GM12878 (cell line): ENCODE results near the gene ADCY9. TPM values are rescaled to one million over a fixed set of nuclear protein-coding genes. Genes with fewer than 3 reads are reported as not detected.

Experiments used
- ATAC-seq: fragments of 200-7000 bp; cut with Tn5 transposase; 3 replicates; pipeline ENCODE4 v1.9.1; 2020; ENCODE audit warnings: mild to moderate bottlenecking, moderate library complexity
- BruUV-seq: library from RNA; stranded (reverse); fragments of 400-500 nt; replicated peaks from 2 replicates; lab custom pipeline; 2021; lab: Mats Ljungman, UMichigan
- CTCF ChIA-PET: fragments of 300-600 bp; sonication (Branson Sonifier 250); formaldehyde crosslinking; extraction: SDS; loops from one replicate; lab custom pipeline; 2021; ENCODE audit warnings: inconsistent platforms; lab: Yijun Ruan, JAX
- POLR2A ChIA-PET: fragments of 350-600 bp; formaldehyde crosslinking; extraction: SDS; loops from one replicate; lab custom pipeline; 2021; ENCODE audit warnings: inconsistent platforms; lab: Charles Lee
- RAD21 ChIA-PET: fragments of 300-600 bp; sonication (Branson Sonifier 250); formaldehyde crosslinking; loops from one replicate; lab custom pipeline; 2023; ENCODE audit warnings: antibody characterized with exemption; ENCODE audit not compliant: unreplicated experiment; lab: Charles Lee
- SMC1A ChIA-PET: fragments of 300-600 bp; sonication (Branson Sonifier 250); formaldehyde crosslinking; loops from one replicate; lab custom pipeline; 2023; ENCODE audit not compliant: unreplicated experiment, uncharacterized antibody; lab: Charles Lee
- DNase-seq: peaks from one replicate; pipeline ENCODE4 v3.0.0-alpha.2; 2011; ENCODE audit warnings: low read depth, low spot score
- FAIRE-seq: peaks from 3 replicates; lab custom pipeline; 2011; peaks lifted over from hg19 to GRCh38; lab: Jason Lieb, UNC
- H2AFZ ChIP-seq: 2 replicates; pipeline ENCODE4 v1.6.0; 2011; ENCODE audit warnings: low read depth, low read length, control low read depth; ENCODE audit not compliant: control insufficient read depth
- H3K27ac ChIP-seq: 2 replicates; pipeline ENCODE4 v1.5.1; 2011; ENCODE audit warnings: control low read depth; ENCODE audit not compliant: control insufficient read depth, insufficient read depth
- H3K27me3 ChIP-seq, 2 experiments: replicated peaks in 1 of 2; 2 replicates each; pipeline versions ENCODE4 v1.6.0 to v1.6.1; 2011; ENCODE audit warnings: low read length in 1 of 2; ENCODE audit not compliant: control insufficient read depth in 2 of 2, insufficient read depth in 2 of 2
- H3K36me3 ChIP-seq, 2 experiments: 2 replicates each; pipeline ENCODE4 v1.5.1; 2011; ENCODE audit warnings: low read length in 1 of 2; ENCODE audit not compliant: control insufficient read depth in 2 of 2, insufficient read depth in 2 of 2
- H3K4me1 ChIP-seq: 2 replicates; pipeline ENCODE4 v1.6.1; 2011; ENCODE audit warnings: mild to moderate bottlenecking, low read length, moderate library complexity, mixed read lengths; ENCODE audit not compliant: control insufficient read depth, insufficient read depth
- H3K4me2 ChIP-seq: 2 replicates; pipeline ENCODE4 v1.6.0; 2011; ENCODE audit warnings: control low read depth; ENCODE audit not compliant: control insufficient read depth, insufficient read depth
- H3K4me3 ChIP-seq: fragments of 200-600 bp; sonication (generic); 2 replicates; pipeline ENCODE4 v1.5.1; 2016
- H3K79me2 ChIP-seq: 2 replicates; pipeline ENCODE4 v1.6.0; 2011; ENCODE audit warnings: low read length; ENCODE audit not compliant: control insufficient read depth, insufficient read depth
- H3K9ac ChIP-seq: 2 replicates; pipeline ENCODE4 v1.8.0; 2011; ENCODE audit warnings: low read length, control low read depth, mixed read lengths; ENCODE audit not compliant: control insufficient read depth, insufficient read depth
- H3K9me3 ChIP-seq: replicated peaks from 3 replicates; pipeline ENCODE4 v1.5.1; 2011; ENCODE audit warnings: mild to moderate bottlenecking, low read length; ENCODE audit not compliant: control insufficient read depth, insufficient read depth
- H4K20me1 ChIP-seq: 2 replicates; pipeline ENCODE4 v1.6.0; 2011; ENCODE audit not compliant: control insufficient read depth, insufficient read depth
- BHLHE40 ChIP-seq, 2 experiments: fragments of 450-650 bp in 1 of 2; IDR thresholded peaks; 2 replicates each; pipeline ENCODE4 v1.6.1; 2011 to 2017; ENCODE audit warnings: low read depth in 2 of 2, borderline replicate concordance in 1 of 2, improper control_type of control experiment in 1 of 2, low read length in 1 of 2, mild to moderate bottlenecking in 1 of 2
- HDAC6 ChIP-seq: fragments of 200-600 bp; sonication (generic); IDR thresholded peaks from one replicate; pipeline ENCODE4 v1.8.0; 2017; ENCODE audit warnings: antibody characterized with exemption; ENCODE audit not compliant: unreplicated experiment
- IKZF2 ChIP-seq, 2 experiments: fragments of 450-650 bp; IDR thresholded peaks; 2 replicates each; pipeline ENCODE4 v1.6.1; 2017; ENCODE audit warnings: mild to moderate bottlenecking in 2 of 2, moderate library complexity in 2 of 2
- SPI1 ChIP-seq: IDR thresholded peaks from 2 replicates; pipeline ENCODE4 v1.6.1; 2011; ENCODE audit warnings: low read depth, mild to moderate bottlenecking, low read length, moderate library complexity, borderline replicate concordance; ENCODE audit not compliant: insufficient read depth
- WGBS: methylation state at CpG from one replicate; pipeline ENCODE4 v1.1.6; 2016; ENCODE audit warnings: low lambda C conversion rate; ENCODE audit not compliant: insufficient replicate concordance, insufficient coverage; ENCODE audit errors: missing lambda C conversion rate; 5-methylcytosine and 5-hydroxymethylcytosine counted together
- in situ Hi-C: fragments of 300-500 bp; cut with MboI; formaldehyde crosslinking; loops from 9 replicates; pipeline ENCODE4 v1.14.3; 2018; ENCODE audit warnings: mixed read lengths
- intact Hi-C: fragments of 100-400 bp; cut with micrococcal nuclease; formaldehyde crosslinking; loops from one replicate; pipeline ENCODE4 v1.14.2; 2022; ENCODE audit not compliant: unreplicated experiment
- polyA plus RNA-seq, 11 experiments: library from polyadenylated mRNA; depleted of rRNA in 4 of 11; unstranded in 6 of 11; stranded (reverse) in 5 of 11; fragments of >200 nt; fragmentation: Nextera tagmentation in 4 of 11; fragmentation: Illumina TruSeq in 1 of 11; extraction: Ambion mirVana in 4 of 11; extraction: Trizol in 1 of 11; gene quantifications; 1 replicate in 1 of 11; 2 replicates in 10 of 11; pipeline versions ENCODE4 v1.2.1 to v1.2.3, GENCODE V29; 2011 to 2016; ENCODE audit warnings: inconsistent platforms in 2 of 11, missing spikeins in 2 of 11, low read depth in 1 of 11
- total RNA-seq, 4 experiments: library from RNA; depleted of rRNA in 3 of 4; stranded (reverse); fragments of >200 nt in 3 of 4; fragmentation: Illumina TruSeq in 1 of 4; extraction: Trizol in 1 of 4; gene quantifications; 2 replicates each; pipeline versions ENCODE4 v1.2.1 to v1.2.3, GENCODE V29; 2013 to 2021
- TF ChIP-seq, protein P1 (sequence below): IDR thresholded peaks from 2 replicates; pipeline ENCODE4 v1.6.1; 2012; ENCODE audit warnings: improper control_type of control experiment, low read depth, low read length; ENCODE audit not compliant: insufficient replicate concordance
- TF ChIP-seq, protein P2 (sequence below): fragments of 450-650 bp; IDR thresholded peaks from 2 replicates; pipeline ENCODE4 v1.6.1; 2014; ENCODE audit warnings: mild to moderate bottlenecking
- TF ChIP-seq, protein P3 (sequence below): IDR thresholded peaks from 2 replicates; pipeline ENCODE4 v1.6.1; 2012; ENCODE audit warnings: low read length, inconsistent platforms

The ADCY9 gene
- total and polyA plus RNA-seq, 10 of the 15 experiments (the other 5 are each of a cell fraction or from before 2014, with no cell fraction given): 0.09 to 0.41 (median 0.15) TPM; not detected in 3

DNA sequence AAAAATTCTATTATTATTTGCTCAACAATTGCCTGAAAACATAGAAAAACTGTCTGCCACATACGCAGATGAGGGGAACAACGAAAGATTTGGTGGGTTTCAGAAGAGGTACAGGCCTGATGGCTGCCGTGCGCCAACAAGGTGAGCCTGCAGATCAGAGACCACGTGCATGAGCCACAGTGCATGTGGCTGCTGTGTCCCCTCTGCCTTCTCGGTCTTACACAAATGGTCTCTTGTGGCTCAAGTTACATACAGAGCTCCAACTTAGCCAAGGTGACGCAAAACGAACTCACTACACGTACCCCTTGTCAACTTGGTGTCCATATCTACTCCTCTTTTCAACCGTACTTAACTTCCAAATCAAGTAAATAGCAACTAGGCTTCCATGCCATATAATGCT, 82.3 kb downstream of the ADCY9 start (continued):
- TF ChIP-seq, protein P1, sequence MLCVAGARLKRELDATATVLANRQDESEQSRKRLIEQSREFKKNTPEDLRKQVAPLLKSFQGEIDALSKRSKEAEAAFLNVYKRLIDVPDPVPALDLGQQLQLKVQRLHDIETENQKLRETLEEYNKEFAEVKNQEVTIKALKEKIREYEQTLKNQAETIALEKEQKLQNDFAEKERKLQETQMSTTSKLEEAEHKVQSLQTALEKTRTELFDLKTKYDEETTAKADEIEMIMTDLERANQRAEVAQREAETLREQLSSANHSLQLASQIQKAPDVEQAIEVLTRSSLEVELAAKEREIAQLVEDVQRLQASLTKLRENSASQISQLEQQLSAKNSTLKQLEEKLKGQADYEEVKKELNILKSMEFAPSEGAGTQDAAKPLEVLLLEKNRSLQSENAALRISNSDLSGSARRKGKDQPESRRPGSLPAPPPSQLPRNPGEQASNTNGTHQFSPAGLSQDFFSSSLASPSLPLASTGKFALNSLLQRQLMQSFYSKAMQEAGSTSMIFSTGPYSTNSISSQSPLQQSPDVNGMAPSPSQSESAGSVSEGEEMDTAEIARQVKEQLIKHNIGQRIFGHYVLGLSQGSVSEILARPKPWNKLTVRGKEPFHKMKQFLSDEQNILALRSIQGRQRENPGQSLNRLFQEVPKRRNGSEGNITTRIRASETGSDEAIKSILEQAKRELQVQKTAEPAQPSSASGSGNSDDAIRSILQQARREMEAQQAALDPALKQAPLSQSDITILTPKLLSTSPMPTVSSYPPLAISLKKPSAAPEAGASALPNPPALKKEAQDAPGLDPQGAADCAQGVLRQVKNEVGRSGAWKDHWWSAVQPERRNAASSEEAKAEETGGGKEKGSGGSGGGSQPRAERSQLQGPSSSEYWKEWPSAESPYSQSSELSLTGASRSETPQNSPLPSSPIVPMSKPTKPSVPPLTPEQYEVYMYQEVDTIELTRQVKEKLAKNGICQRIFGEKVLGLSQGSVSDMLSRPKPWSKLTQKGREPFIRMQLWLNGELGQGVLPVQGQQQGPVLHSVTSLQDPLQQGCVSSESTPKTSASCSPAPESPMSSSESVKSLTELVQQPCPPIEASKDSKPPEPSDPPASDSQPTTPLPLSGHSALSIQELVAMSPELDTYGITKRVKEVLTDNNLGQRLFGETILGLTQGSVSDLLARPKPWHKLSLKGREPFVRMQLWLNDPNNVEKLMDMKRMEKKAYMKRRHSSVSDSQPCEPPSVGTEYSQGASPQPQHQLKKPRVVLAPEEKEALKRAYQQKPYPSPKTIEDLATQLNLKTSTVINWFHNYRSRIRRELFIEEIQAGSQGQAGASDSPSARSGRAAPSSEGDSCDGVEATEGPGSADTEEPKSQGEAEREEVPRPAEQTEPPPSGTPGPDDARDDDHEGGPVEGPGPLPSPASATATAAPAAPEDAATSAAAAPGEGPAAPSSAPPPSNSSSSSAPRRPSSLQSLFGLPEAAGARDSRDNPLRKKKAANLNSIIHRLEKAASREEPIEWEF: no peak
- TF ChIP-seq, protein P2, sequence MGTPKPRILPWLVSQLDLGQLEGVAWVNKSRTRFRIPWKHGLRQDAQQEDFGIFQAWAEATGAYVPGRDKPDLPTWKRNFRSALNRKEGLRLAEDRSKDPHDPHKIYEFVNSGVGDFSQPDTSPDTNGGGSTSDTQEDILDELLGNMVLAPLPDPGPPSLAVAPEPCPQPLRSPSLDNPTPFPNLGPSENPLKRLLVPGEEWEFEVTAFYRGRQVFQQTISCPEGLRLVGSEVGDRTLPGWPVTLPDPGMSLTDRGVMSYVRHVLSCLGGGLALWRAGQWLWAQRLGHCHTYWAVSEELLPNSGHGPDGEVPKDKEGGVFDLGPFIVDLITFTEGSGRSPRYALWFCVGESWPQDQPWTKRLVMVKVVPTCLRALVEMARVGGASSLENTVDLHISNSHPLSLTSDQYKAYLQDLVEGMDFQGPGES: no peak
- no peak for TF ChIP-seq IKZF2 (IDR thresholded peaks at IDR 0.05)

DNA sequence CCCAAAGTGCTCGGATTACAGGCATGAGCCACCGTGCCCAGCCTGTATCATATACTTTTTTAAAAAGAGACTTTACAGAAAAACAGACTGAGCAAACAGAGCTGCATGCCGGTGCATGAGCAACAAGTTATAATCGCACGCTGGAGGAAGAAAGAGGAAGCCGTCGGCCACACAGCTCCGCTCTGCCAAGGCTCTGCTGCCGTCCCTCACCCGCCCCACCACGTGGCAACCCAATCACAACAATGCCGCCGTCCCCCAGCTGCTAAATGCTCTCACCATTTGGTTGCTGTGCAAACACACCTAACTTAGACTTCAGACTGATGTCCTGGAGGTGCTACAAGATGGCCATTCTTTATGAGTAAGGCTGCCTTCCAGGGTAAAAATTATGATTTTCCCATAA, 83.5 kb downstream of the ADCY9 start:
- ChIA-PET POLR2A (interaction anchor here (0.6 kb wide), 1 partner anchor 58 kb away, joined by 3 read pairs; no protein-coding TSS in a partner anchor), CTCF (no interaction called here), RAD21 (no interaction called here), SMC1A (no interaction called here)
- in situ Hi-C loops (no loop called here), intact Hi-C loops (no loop called here)
- Histone ChIP-seq H3K4me3 (no peak overlapping the region), H3K27ac (no peak overlapping the region), H3K9me3 (no peaks in the 10 kb centered on the region), H3K9ac (no peak overlapping the region), H3K79me2 (no peaks in the 10 kb centered on the region), H3K4me2 (no peak overlapping the region), H3K4me1 (no peaks in the 10 kb centered on the region), H3K36me3 (no peaks in the 10 kb centered on the region), H4K20me1 (no peaks in the 10 kb centered on the region), H3K27me3 (no peaks in the 10 kb centered on the region), H2AFZ (no peak overlapping the region)
- BruUV-seq: no TSS peak
- DNase-seq (no peak), FAIRE-seq (no peak), ATAC-seq (no peak)
- TF ChIP-seq HDAC6: no peak
- TF ChIP-seq, protein P3, sequence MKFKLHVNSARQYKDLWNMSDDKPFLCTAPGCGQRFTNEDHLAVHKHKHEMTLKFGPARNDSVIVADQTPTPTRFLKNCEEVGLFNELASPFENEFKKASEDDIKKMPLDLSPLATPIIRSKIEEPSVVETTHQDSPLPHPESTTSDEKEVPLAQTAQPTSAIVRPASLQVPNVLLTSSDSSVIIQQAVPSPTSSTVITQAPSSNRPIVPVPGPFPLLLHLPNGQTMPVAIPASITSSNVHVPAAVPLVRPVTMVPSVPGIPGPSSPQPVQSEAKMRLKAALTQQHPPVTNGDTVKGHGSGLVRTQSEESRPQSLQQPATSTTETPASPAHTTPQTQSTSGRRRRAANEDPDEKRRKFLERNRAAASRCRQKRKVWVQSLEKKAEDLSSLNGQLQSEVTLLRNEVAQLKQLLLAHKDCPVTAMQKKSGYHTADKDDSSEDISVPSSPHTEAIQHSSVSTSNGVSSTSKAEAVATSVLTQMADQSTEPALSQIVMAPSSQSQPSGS: no peak
- TF ChIP-seq SPI1: 0 out of 2 replicates have a peak, but pooled peaks have one; percentile 3
- no peak for TF ChIP-seq BHLHE40 (IDR thresholded peaks at IDR 0.05; ENCODE audit: borderline replicate concordance in 1 of 2, low read depth in 2 of 2, low read length in 1 of 2)
- 14% methylated on average over 13 of the region's 13 CpGs for WGBS
